HL-60 (cell line): ENCODE data around the gene VIPAS39.

Source experiments
- DNase-seq, 2 experiments: peaks; one replicate each; pipeline ENCODE4 v3.0.0-alpha.2; 2010 to 2020; ENCODE audit warnings: low read depth in 1 of 2, low spot score in 1 of 2
- H3K27ac ChIP-seq: fragments of 250-450 bp; sonication (Bioruptor Pico); replicated peaks from 2 replicates; pipeline ENCODE4 v1.5.1; 2020; ENCODE audit warnings: mild to moderate bottlenecking, moderate library complexity
- H3K27me3 ChIP-seq: fragments of 250-450 bp; sonication (Bioruptor Pico); 2 replicates; pipeline ENCODE4 v1.5.1; 2021; ENCODE audit warnings: mild to moderate bottlenecking, moderate library complexity; ENCODE audit not compliant: insufficient read depth, poor library complexity, severe bottlenecking
- H3K4me3 ChIP-seq: replicated peaks from 2 replicates; pipeline ENCODE4 v1.5.1; 2011; ENCODE audit warnings: mild to moderate bottlenecking, control low read depth, low read length; ENCODE audit not compliant: insufficient read depth
- CTCF ChIP-seq: IDR thresholded peaks from one replicate; pipeline ENCODE4 v1.5.1; 2011; ENCODE audit warnings: low read length, control low read depth, inconsistent platforms; ENCODE audit not compliant: insufficient read depth
- GABPA ChIP-seq: IDR thresholded peaks from 2 replicates; pipeline ENCODE4 v1.6.1; 2012; ENCODE audit warnings: low read depth
- POLR2AphosphoS5 ChIP-seq: IDR thresholded peaks from 2 replicates; pipeline ENCODE4 v1.6.1; 2012; ENCODE audit warnings: low read depth
- REST ChIP-seq: IDR thresholded peaks from 2 replicates; pipeline ENCODE4 v1.6.1; 2012; ENCODE audit warnings: low read depth; ENCODE audit not compliant: insufficient replicate concordance
- SPI1 ChIP-seq: IDR thresholded peaks from 2 replicates; pipeline ENCODE4 v1.6.1; 2012; ENCODE audit warnings: low read depth, mild to moderate bottlenecking, borderline replicate concordance

The VIPAS39 gene

GRCh38 chr14:77409131-77409533 is 48.3 kb downstream of the VIPAS39 start:
- Histone ChIP-seq H3K4me3 (no peak overlapping the region), H3K27ac (no peak overlapping the region), H3K27me3 (no peaks in the 10 kb centered on the region)
- TF ChIP-seq REST (no peak), GABPA (no peak), SPI1 (no peak), POLR2AphosphoS5 (no peak), CTCF (no peak)
- peak in 1 of 2 experiments; percentile 8 for DNase-seq

GRCh38 chr14:77407158-77407557 is 50.2 kb downstream of the VIPAS39 start:
- TF ChIP-seq GABPA (no peak), REST (no peak), CTCF (no peak), SPI1 (peak; percentile 51; the same call in 1 of the 2 replicates), POLR2AphosphoS5 (no peak; the same call in 1 of the 2 replicates)
- peak overlapping the region; percentile 77 for H3K27ac ChIP-seq
- peak; percentile 41 to 53 for DNase-seq
- 0 out of 2 replicates have a peak overlapping the region, but pooled peaks have one; percentile 6 for H3K4me3 ChIP-seq
- no peaks in the 10 kb centered on the region for H3K27me3 ChIP-seq

- peak overlapping the region; percentile 77 for H3K27ac ChIP-seq
- TF ChIP-seq POLR2AphosphoS5 = no peak
- TF ChIP-seq SPI1 = no peak
- TF ChIP-seq CTCF = no peak
- no peak for TF ChIP-seq GABPA
- TF ChIP-seq REST = no peak
- DNase-seq = peak; percentile 49 to 66
- H3K27me3 ChIP-seq = no peaks in the 10 kb centered on the region
- H3K4me3 ChIP-seq = no peak overlapping the region
Observed at GRCh38 chr14:77406718-77407117, 50.7 kb downstream of the VIPAS39 start.
